Ovary (tissue), 10 donors: Measurements from ENCODE around the gene POU6F2. TPM values are rescaled to one million over a fixed set of nuclear protein-coding genes. Genes with fewer than 3 reads are reported as not detected.

ENCODE experiments used
- DNase-seq, 5 donors: peaks; one replicate each; pipeline ENCODE4 v3.0.0-alpha.2; 2019 to 2020
- H3K27ac ChIP-seq, 2 donors: fragments of 200-600 bp; one replicate each; pipeline versions ENCODE4 v1.5.1 to v1.8.0; 2019 to 2022
- H3K27me3 ChIP-seq: fragments of 200-600 bp; one replicate; pipeline ENCODE4 v1.8.0; 2022
- H3K36me3 ChIP-seq: fragments of 200-600 bp; sonication (generic); one replicate; pipeline ENCODE4 v1.5.1; 2019
- H3K4me1 ChIP-seq: one replicate; pipeline ENCODE4 v1.8.1; 2013; ENCODE audit warnings: mild to moderate bottlenecking, moderate library complexity; ENCODE audit not compliant: insufficient read depth
- H3K4me3 ChIP-seq: fragments of 200-600 bp; sonication (generic); one replicate; pipeline ENCODE4 v1.5.1; 2017
- H3K9me3 ChIP-seq, 2 donors: fragments of 200-600 bp in 1 of 2; sonication (generic) in 1 of 2; one replicate each; pipeline versions ENCODE4 v1.5.1 to v1.8.1; 2013 to 2019; ENCODE audit warnings: mild to moderate bottlenecking in 1 of 2, moderate library complexity in 1 of 2
- CTCF ChIP-seq, 3 donors: fragments of 450-650 bp in 2 of 3; fragments of 200-600 bp in 1 of 3; IDR thresholded peaks; one replicate each; pipeline versions ENCODE4 v1.5.1 to v1.8.0; 2016 to 2022; ENCODE audit warnings: antibody characterized with exemption in 3 of 3, mild to moderate bottlenecking in 1 of 3
- EP300 ChIP-seq: sonication (generic); formaldehyde crosslinking; IDR thresholded peaks from one replicate; pipeline ENCODE4 v1.6.1; 2017; ENCODE audit warnings: antibody characterized with exemption
- POLR2A ChIP-seq: fragments of 450-650 bp; IDR thresholded peaks from one replicate; pipeline ENCODE4 v1.6.1; 2017; ENCODE audit warnings: antibody characterized with exemption, mild to moderate bottlenecking, moderate library complexity
- WGBS, 3 donors: extraction: QIAGEN DNeasy Blood & Tissue Kit in 1 of 3; methylation state at CpG; one replicate each; pipeline versions ENCODE4 v1.1.5 to v1.1.7; 2013 to 2017; 5-methylcytosine and 5-hydroxymethylcytosine counted together
- intact Hi-C, 4 donors: fragments of 100-400 bp; cut with DNase I; formaldehyde crosslinking; loops; one replicate each; pipeline versions ENCODE4 v1.11.0 to v1.15.1; 2022 to 2023
- long read RNA-seq, 3 donors: library from polyadenylated mRNA in 2 of 3; unstranded in 2 of 3; transcript quantifications; one replicate each; pipeline ENCODE4 v2.0.0 and lab custom pipeline, GENCODE V29; 2021 to 2026
- polyA plus RNA-seq, 2 donors: library from polyadenylated mRNA; stranded (reverse); fragments of 200-250 nt in 1 of 2; fragments of 350-450 nt in 1 of 2; fragmentation: Illumina TruSeq in 1 of 2; extraction: RNeasy Lipid Tissue Mini Kit (QIAGEN cat#74804) in 1 of 2; gene quantifications; one replicate each; pipeline ENCODE4 v1.2.3, GENCODE V29; 2013 to 2014
- total RNA-seq, 7 donors: library from RNA; depleted of rRNA in 2 of 7; stranded (reverse); fragments of >200 nt in 2 of 7; fragmentation: NEBNext Ultra II Directional in 3 of 7; extraction: Animal tissue kit (Norgen Biotek cat#: 25700) in 3 of 7; gene quantifications; one replicate each; pipeline versions ENCODE4 v1.1.0 to v1.2.4, GENCODE V29; 2016 to 2023
- donor health status: DM: no; HTN: no; CAD: no; lungs with moderate emphysema.
- donor health status: DM: no; HTN: no; CAD: no.
- donor health status: Bipolar disorder and iron deficiency.
- donor health status: DM: yes; HTN: yes; CAD: no.
- donor health status: DM: no; HTN: no; CAD: no.
- donor health status: DM: yes; HTN: yes; CAD: no.

Gene POU6F2
- total RNA-seq (1 to 10 TPM in 3 of 7 donors, under 1 TPM in 4; 0.23 to 2.0 (median 0.72) TPM), polyA plus RNA-seq (under 1 TPM; 0.17 to 0.33 TPM)
- long read RNA-seq, donor 1, partial matches to known transcripts = 0 of 2 reads
- long read RNA-seq, donor 1, other reads (novel, unspliced or antisense) = 2 of 2 reads
- long read RNA-seq, donor 2 = 0 reads
- long read RNA-seq, donor 3, partial matches to known transcripts = 1 of 2 reads
- long read RNA-seq, donor 3, other reads (novel, unspliced or antisense) = 1 of 2 reads

DNA sequence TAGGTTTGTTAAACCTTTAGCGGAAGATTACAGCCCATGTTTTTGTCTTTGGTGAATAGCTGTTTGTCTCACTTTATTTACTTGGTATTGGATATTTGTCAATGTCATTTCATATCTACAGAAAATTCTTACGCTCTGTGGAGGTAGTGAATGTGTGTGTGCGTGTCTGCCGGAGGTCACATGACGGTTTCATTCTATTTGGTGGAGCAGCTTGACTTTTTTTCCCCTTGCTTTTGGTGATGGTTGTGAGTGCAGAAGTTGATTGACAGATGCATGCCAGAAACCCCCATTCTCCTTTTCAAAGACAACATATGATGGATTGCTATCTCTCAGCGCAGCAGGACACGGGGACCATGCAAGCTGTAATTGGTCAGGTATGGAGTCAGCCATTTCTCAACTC is at the start of gene POU6F2:
Gene POU6F2 (plus strand): TSS at position 225 of the 400 bp plus-strand sequence. CDS start 45 bp downstream, at position 270.
- WGBS, 3 donors = 87 to 97% (median 94%) methylated on average over 7 of the region's 7 CpGs
- TF ChIP-seq EP300 (no peak), POLR2A (no peak), CTCF (IDR thresholded peaks at IDR 0.05) (no peak)
- intact Hi-C loops = no loop called here
- no peaks in the 10 kb centered on the region for H3K36me3 ChIP-seq
- no peaks in the 10 kb centered on the region for H3K9me3 ChIP-seq
- H3K27ac ChIP-seq = no peak within 1 kb of the TSS
- no peaks in the 10 kb centered on the region for H3K27me3 ChIP-seq
- no peak within 1 kb of the TSS for H3K4me3 ChIP-seq
- DNase-seq = no peak
- no peaks in the 10 kb centered on the region for H3K4me1 ChIP-seq

DNA sequence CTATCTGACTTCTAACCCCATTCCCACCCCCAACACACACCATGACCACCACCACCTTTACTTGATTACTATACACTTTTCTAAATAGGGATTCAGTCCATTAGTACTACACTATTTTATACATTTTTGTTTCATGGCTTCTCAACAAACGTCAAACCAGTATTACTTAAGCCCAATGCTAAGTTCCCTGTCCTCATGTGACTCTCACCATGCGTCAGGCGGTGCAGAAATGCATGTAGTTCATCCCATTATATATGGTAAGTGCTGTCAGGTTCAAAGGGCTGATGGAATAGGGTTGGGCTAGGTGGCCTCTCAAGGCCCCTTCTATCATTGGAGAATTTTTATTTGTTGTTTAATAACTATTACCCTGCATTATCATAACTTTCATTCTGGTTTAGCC is 49.2 kb upstream of the POU6F2 start:
- intact Hi-C loops = no loop called here
- H3K9me3 ChIP-seq = no peaks in the 10 kb centered on the region
- H3K27ac ChIP-seq = no peak overlapping the region
- DNase-seq = no peak
- H3K27me3 ChIP-seq = no peaks in the 10 kb centered on the region
- no peaks in the 10 kb centered on the region for H3K4me1 ChIP-seq
- no peaks in the 10 kb centered on the region for H3K36me3 ChIP-seq
- no peak overlapping the region for H3K4me3 ChIP-seq
- WGBS, 3 donors = 93 to 98% (median 93%) methylated on average over 3 of the region's 3 CpGs
- TF ChIP-seq POLR2A (no peak), CTCF (IDR thresholded peaks at IDR 0.05) (no peak), EP300 (no peak)

DNA sequence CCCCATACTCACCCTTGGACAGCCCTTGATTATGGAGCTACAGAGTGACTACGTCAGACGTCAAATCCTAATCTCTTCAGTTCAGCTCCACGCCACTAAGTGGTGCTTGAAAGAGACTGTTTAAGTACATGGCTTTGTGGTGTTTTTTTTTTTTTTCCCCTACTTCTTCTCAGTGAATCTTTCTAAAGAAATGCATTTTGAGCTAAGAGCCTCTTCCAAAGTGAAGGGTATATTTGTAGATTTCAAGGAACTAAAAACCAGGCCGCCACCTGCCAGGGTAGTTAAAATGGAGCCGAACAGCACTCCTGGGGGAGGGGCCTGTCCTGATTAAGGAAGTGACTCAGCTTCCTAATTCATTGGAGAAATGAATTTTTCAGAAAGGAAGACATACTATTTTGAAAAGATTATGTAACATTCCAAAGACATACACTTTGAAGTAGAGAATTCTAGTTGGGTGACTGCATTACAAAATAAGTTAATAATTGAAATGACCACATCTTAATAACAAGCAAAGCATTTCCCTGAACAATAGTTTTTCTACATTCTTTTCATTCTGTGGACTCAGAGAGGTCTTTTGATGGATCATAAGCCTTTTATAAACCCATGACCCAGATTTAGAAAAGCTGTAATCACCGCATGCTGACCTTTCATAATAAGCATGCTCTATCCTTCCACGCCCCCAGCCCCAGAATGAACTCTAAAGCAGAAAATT is 48.1 kb upstream of the POU6F2 start:
- 81 to 83% (median 82%) methylated on average over 7 of the region's 7 CpGs for WGBS, 3 donors
- no peaks in the 10 kb centered on the region for H3K27me3 ChIP-seq
- no peak overlapping the region for H3K27ac ChIP-seq
- H3K4me1 ChIP-seq = no peaks in the 10 kb centered on the region
- TF ChIP-seq POLR2A (no peak), CTCF (IDR thresholded peaks at IDR 0.05) (no peak), EP300 (no peak)
- no peaks in the 10 kb centered on the region for H3K9me3 ChIP-seq
- intact Hi-C loops = loop anchor here in 1 of 4 donors (10.0 kb wide), 1 partner anchor 535 kb away; no protein-coding TSS in a partner anchor
- no peak for DNase-seq
- no peaks in the 10 kb centered on the region for H3K36me3 ChIP-seq
- no peak overlapping the region for H3K4me3 ChIP-seq

- peak; percentile 55 to 75 (median 59) for DNase-seq
- no peaks in the 10 kb centered on the region for H3K36me3 ChIP-seq
- no peak overlapping the region for H3K4me3 ChIP-seq
- no peak for TF ChIP-seq POLR2A
- TF ChIP-seq CTCF (IDR thresholded peaks at IDR 0.05) = peak; percentile 27 to 62 (median 39)
- TF ChIP-seq EP300 = no peak
- H3K4me1 ChIP-seq = no peaks in the 10 kb centered on the region
- WGBS, 3 donors = 14 to 28% (median 19%) methylated on average over 6 of the region's 6 CpGs
- no peaks in the 10 kb centered on the region for H3K9me3 ChIP-seq
- no peak overlapping the region for H3K27ac ChIP-seq
- H3K27me3 ChIP-seq = no peaks in the 10 kb centered on the region
- intact Hi-C loops = loop anchor here in 1 of 4 donors (10.0 kb wide), 1 partner anchor 532 kb away; no protein-coding TSS in a partner anchor
These were observed 45.1 kb upstream of the POU6F2 start for GRCh38 chr7:38932509-38933168.
